ENCODE measurements around the gene NEDD8.

GRCh38 chr14:24194873-24195185 is 37.3 kb downstream of the NEDD8 start:
- no peak for TF ChIP-seq POLR2A (IDR thresholded peaks at IDR 0.05; ENCODE audit: borderline replicate concordance, extremely low read depth, insufficient read depth, insufficient read length)
- TF ChIP-seq CTCF (IDR thresholded peaks at IDR 0.05 in 2 of 3, conservative IDR thresholded peaks at IDR 0.05 in 1 of 3; ENCODE audit: borderline replicate concordance in 1 of 3, insufficient read depth in 1 of 3, low read depth in 2 of 3, low read length in 2 of 3), result no peak
- TF ChIP-seq CEBPB (IDR thresholded peaks at IDR 0.05; ENCODE audit: low read depth), result no peak
- no peak for TF ChIP-seq EZH2 (IDR thresholded peaks at IDR 0.05)
- no peak for TF ChIP-seq POLR2AphosphoS5 (IDR thresholded peaks at IDR 0.05; ENCODE audit: low read depth, low read length)
- TF ChIP-seq, protein P1, sequence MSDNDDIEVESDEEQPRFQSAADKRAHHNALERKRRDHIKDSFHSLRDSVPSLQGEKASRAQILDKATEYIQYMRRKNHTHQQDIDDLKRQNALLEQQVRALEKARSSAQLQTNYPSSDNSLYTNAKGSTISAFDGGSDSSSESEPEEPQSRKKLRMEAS (IDR thresholded peaks at IDR 0.05), result no peak

All from HCT116 (cell line).